Left hindlimb (tissue), 1 donor: ENCODE data around the gene FBP1.
"Not testable (repeated sequence)": the region's sequence is repeated elsewhere in the genome, so short reads cannot be mapped to it uniquely, and the experiment has no call there.

Experiments
- DNase-seq: peaks from one replicate; pipeline ENCODE4 v3.0.0-alpha.2; 2018

FBP1 gene

GRCh38 chr9:94568250-94568889 lies 70.9 kb downstream of the FBP1 start:
- no peak for DNase-seq

- no peak for DNase-seq
Measured at GRCh38 chr9:94567271-94567670, 72.0 kb downstream of the FBP1 start.

DNA sequence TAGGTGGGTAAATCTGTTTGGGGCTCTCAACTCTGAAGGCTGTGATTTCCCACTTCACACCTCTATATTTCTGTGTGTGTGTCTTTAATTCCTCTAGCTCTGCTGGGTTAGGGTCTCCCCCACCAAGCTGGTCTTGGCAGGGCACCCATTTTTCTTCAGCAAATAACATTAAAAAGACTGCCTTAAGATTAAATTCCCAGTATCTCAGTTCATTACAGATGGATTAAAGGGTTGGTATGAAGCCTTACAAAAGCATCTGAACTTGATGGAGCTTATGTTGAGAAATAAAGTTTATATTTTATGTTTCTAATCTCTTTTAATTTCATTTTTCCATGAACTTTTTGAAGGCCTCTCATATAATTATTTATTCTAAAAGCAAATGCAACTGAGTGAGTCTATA lies 72.8 kb downstream of the FBP1 start:
- no peak for DNase-seq

DNA sequence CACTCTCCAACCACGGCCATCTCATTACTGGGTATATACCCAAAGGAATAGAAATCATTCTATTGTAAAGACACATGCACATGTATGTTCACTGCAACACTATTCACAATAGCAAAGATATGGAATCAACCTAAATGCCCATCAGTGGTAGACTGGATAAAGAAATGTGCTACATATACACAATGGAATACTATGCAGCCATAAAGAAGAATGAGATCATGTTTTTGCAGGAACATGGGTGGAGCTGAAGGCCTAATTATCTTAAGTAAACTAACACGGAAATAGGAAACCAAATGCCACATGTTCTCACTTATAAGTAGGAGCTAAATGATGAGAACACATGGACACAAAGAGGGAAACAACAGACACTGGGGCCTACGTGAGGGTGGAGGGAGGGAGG lies 75.0 kb downstream of the FBP1 start:
- not testable (repeated sequence) for DNase-seq

DNA sequence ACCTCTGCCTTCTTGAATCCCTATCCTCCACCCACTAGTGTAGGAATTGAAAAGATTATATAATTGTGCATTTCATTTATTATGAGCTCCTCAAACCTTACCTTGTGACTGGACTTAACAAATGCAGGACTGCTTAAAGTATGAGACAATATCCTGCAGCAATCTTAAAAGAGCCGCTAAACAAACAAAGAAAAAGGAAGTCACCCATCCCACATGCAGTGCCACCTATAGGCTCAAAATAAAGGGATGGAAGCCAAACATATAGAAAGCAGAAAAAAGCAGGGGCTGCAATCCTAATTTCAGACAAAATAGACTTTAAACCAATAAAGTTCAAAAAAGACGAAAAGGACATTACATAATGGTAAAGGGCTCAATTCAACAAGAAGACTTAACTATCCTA lies 75.8 kb downstream of the FBP1 start:
- DNase-seq, result no peak

GRCh38 chr9:94560237-94560636 lies 79.1 kb downstream of the FBP1 start:
- no peak for DNase-seq

DNA sequence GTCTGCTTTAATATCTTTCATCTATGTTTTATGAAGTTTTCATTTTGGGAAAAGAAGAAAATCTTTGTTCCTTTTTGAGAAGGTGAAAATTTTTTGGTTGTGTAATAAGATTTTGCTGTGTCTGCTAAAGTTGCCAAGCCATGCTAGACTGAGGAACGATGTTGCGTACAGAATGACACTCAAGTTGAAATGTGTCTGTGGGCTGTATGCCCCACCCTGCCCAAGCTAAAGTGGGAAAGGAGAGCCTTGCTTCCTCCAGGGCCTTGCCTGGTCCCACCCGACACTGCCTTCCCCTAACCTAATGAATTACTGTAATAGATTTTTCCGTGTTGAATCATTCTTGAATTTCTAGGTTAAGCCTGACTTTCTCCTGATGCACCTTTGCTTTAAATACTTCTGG lies 81.9 kb downstream of the FBP1 start:
- DNase-seq, result no peak

GRCh38 chr9:94554439-94555331 lies 84.6 kb downstream of the FBP1 start, which contains the start of gene PCAT7:
Gene PCAT7, plus strand, starts transcription at chr9:94555083.
- DNase-seq, result no peak

- DNase-seq, result no peak
Measured at GRCh38 chr9:94554078-94554438, 85.3 kb downstream of the FBP1 start.
